Medulla oblongata (tissue), 1 donor: ENCODE data around the gene APOBEC2.

Experiments used
- DNase-seq: peaks from one replicate; pipeline ENCODE4 v3.0.0-alpha.2; 2015; ENCODE audit errors: extremely low spot score

The APOBEC2 gene

DNA sequence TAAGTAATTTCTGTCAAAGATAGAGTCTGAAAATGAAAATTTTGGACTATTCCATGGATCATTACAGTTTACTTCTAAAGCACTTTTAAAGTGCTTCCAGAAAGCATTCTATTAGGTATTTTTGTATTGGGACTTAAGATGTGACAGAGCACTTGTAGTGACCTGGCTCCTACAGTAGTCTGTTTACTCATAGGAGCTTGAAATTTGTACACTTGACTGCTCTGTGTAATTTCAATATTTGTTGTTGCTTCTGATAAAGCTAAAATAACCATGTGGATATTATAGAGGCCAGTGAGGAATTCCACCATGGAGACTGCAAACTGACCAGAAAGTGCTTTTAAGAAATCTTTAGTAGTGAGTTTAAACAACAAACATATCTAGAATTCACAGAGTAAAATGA lies 30.1 kb downstream of the APOBEC2 start:
- DNase-seq: no peak

DNA sequence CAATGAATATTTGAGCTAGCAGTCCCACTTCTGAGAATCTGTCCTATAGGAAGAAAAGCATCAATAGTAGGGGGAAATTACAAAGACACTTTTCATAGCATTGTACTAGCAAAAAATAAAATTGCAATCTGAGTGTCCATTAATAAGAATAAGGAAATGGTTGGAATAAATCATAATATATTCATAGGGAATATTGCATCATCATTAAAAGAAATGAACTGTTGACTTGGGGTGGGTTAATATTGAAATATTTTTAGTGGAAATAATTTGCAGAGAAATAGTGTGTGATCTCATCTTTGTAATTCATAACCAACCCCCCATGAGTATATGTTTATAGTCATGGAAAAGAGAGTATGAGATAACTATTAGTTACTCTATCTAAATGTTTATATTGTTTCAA lies 32.2 kb downstream of the APOBEC2 start:
- DNase-seq: no peak

DNA sequence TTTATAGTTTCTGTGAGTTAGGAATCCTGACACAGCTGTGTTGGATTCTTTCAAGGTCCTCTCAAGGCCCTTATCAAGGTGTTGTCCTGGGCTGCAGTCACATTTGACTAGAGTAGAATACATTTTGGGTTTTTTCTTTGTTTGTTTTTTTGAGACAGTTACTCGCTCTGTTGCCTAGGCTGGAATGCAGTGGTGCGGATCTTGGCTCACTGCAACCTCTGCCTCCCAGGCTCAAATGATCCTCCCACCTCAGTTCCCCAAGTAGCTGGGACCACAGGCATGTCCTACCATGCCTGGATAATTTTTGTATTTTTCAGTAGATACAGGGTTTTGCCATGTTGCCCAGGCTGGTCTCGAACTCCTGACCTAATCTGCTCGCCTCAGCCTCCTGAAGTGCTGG lies 35.4 kb downstream of the APOBEC2 start:
- DNase-seq: no peak

DNA sequence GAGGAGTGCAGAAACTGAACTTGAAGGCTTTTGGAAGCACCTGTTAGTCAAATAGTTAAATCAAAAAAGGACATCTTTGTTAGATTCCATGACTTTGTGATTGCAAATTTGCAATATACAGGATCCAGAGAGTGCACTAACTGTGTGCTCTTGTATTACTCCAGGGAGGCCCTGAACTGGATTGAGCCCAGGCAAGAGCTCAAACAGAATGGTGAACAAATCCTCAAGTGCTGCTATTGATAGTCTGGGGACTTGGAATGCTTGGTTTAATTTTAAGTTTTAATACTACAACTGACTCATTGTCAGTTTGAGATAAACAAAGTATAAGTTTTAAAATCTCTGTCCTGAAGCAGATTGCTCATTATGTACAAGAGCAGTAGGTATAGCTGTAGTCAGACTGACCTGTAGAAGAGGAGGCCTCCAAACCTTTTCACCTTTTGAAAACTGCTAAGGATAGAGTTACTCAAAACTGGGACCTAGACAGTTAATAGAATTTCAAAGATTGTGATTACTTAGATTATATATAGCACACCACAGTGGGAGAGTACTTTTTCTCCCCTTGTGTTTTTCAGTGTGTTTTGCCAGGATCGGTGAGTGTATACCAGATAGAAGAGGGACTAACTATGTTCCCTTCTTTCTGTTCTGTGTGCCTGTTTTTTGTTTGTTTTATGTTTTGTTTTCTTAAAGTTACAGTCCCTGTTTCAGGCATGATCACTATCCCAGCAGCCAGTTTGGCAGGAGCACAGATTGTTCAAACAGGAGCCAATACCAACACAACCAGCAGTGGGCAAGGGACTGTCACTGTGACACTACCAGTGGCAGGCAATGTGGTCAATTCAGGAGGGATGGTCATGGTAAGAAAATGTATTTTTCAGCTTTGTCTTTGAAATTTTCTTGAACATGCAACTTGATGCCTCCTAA lies 38.1 kb downstream of the APOBEC2 start:
- DNase-seq: no peak

DNA sequence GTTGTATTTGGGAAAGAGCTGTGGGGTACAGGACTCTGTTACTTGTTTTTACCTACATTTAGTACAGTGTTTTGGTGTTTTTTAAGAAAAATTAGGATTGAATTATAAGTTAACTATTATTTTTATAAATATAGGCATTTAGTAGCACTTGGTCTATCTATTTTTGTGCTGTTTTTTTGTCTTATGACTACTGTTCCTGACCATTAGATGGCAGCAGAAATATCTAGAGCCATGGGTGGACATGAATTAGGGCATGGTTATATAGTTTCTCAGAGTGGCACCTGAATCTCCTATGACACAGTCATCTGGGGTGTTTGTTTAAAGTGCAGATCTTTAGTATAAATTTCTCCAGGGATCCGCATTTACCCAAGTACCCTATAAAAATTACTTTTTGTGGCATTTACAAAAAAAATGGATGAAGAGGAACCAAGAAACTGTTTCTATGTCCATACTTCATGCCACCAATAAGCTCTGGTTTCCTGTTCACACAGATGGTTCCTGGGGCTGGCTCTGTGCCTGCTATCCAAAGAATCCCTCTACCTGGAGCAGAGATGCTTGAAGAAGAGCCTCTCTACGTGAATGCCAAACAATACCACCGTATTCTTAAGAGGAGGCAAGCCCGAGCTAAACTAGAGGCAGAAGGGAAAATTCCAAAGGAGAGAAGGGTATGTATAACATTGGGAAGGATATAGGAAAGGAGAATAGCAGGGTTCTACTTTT lies 39.6 kb downstream of the APOBEC2 start:
- DNase-seq: no peak

DNA sequence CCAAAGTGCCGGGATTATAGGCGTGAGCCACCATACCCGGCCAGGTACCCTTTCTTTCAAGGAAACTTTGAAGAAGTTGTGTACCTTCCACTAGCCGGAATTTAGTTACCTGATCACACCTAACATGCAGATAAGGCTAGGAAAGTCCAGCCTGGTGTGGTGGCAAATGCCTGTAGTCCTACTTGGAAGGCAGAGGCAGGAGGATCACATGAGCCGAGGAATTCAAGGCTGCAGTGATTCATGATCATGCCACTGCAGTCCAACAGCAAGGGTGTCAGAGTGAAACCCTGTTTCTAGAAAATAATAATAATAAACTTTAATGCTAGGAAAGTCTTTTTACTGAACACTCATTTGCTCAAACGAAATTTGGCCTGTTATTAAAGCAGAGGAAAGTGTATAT lies 40.7 kb downstream of the APOBEC2 start:
- DNase-seq: no peak

DNA sequence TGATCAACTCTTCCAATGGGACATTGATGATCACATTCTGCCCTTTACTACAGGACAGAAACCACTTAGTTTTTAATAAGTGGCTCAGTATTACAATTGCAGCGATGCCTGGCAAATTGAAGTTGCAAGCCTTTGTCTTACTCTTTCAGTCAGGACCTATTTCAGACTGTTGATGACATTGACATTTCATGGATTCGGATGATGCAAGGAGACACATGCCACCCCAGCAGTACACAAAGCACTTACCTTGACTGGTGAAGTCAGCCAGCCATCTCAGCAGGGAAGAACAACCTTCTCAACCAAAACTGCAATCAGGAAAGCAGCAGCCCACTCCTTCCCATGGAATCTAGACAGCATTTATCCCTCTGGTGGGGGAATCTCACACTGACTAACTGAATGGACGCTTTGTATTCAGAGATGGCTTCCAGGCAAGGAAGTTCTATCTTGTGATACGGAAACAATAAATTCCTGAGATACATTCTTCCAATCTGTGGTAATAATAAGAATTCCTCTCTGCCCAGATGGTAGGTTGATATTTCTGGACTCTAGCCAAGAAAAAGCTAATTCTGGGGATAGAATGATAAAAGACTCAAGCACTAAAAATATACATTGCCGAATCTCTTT lies 44.6 kb downstream of the APOBEC2 start:
- peak; percentile 7 for DNase-seq

DNA sequence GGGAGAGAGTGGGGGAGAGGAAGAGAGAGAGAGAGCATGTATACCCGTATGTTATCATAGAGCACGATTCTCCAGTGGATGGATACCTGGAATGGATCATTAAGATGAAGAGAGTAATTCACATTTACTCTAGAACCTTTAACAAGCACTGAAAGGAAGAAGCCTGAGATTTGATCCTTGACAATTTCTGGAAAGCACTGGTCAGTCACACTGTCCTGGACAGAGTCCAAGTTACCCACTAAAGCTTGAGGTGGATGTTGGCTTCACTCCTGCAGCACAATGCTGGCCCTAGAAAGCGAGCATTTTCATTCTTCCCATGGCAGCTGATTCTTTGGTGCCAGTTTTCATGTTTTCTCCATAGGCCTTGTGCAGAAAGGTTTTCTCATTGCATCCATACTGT lies 45.4 kb downstream of the APOBEC2 start:
- peak; percentile 35 for DNase-seq

DNA sequence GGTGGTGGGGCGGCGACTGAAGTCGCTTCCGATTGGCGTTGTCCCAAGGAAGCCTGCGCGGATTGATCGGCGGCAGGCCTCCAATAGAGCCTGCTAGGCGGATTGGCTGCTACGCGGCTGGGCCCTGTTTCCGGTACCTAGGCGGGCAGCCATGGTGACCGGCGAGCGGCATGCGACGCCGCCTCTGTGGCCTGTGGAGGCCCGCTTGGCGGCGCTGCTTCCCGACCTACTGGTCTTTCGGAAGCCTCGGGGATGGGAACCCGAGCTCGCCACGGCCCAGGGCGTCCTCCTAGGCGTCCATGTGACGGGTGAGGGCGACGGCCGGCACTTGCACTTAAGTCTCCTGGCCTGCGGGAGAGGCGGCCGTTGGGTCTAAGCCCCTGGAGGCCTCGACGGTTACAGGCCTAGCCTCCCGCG lies 47.9 kb downstream of the APOBEC2 start:
- no peak for DNase-seq

DNA sequence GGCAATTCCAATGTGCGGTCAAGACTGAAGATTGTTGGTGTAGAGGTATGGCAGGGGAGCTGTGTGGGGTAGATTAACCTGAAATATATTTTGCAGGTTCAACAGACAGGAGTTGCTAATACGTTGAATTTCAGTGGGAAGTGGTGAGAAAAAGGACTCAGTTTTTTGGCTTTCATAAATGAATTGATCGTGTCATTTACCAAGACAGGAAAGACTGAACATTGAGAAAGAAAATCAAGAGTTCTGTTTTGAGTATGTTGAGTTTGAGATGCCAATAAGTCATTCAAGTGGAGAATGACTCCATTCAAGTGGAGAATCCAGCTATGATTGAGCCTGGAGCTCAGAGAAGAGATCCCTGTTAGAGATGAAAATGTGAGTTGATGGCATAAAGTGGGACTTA lies 50.8 kb downstream of the APOBEC2 start:
- DNase-seq: no peak

DNA sequence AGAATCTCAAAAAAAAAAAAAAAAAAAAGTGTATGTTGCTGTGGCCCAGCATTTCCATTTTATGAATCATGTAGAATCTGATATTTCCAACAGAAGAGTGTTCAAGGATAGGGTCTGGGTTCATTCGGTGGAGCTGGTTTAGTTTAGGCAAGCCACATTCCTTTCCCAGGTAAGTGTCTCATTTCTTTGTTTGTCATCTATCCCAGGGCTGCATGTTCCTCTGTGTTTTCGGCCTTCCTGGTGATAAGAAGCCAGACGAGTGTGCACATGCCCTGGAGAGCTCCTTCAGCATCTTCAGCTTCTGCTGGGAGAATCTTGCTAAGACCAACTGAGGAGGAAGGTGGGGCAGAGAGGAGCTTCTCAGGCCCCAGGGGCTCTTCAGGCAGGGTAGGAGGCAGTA lies 58.0 kb downstream of the APOBEC2 start:
- DNase-seq: no peak
